Breast epithelium (tissue), 3 donors: ENCODE results near the gene TCF7.

ENCODE experiments used
- CTCF ChIP-seq, 3 donors: fragments of 450-650 bp; IDR thresholded peaks; one replicate each; pipeline ENCODE4 v1.5.1; 2016 to 2017; ENCODE audit warnings: antibody characterized with exemption in 3 of 3, mild to moderate bottlenecking in 3 of 3, moderate library complexity in 3 of 3
- POLR2AphosphoS5 ChIP-seq, 3 donors: sonication (generic); formaldehyde crosslinking; IDR thresholded peaks; one replicate each; pipeline ENCODE4 v1.6.1; 2017; ENCODE audit warnings: antibody characterized with exemption in 3 of 3

DNA sequence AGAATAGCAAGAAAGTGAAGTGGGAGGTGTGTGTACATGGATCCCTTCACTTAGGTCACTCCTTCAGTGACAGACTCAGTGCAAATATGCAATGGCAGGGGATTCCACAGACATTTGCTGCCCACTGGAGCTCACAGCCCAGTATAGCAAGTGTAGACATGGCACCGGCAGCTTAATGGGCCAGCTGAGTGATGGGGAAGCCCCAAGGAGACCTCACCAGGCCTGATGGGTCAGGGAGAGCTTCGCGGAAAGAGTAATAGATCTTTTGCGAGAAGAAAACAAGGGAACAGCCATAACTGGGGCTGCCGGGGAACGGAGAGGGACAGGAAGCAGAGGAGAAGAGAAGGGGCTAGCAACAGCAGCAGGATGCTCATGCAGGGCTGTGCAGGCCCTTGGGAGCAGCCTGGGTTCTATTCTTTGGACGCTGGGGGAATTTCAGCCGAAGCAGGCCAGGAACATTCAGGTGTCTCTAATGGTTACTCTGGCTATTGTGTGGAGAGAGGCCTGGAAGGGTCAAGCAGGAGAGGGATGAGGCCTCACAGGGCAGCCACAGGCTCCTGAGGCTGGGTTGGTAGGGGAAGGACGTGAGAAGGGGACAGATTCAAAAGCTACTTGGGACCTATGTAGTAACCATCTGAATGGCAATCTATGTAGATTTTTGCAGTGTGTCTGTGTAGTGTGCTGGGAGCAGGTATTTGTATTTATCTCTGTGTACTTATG, 27.0 kb downstream of the TCF7 start:
- TF ChIP-seq CTCF (IDR thresholded peaks at IDR 0.05): no peak
- TF ChIP-seq POLR2AphosphoS5 (IDR thresholded peaks at IDR 0.05): no peak
